Upper lobe of left lung (tissue), 4 donors: ENCODE results near the gene CCDC192.

Source experiments
- CTCF ChIP-seq, 6 experiments: fragments of 450-650 bp in 4 of 6; fragments of 200-600 bp in 2 of 6; sonication (generic) in 2 of 6; IDR thresholded peaks; one replicate each; pipeline ENCODE4 v1.5.1; 2016 to 2019; ENCODE audit warnings: antibody characterized with exemption in 6 of 6
- POLR2AphosphoS5 ChIP-seq, 2 donors: sonication (generic); formaldehyde crosslinking; IDR thresholded peaks; one replicate each; pipeline ENCODE4 v1.5.1; 2017; ENCODE audit warnings: antibody characterized with exemption in 2 of 2

DNA sequence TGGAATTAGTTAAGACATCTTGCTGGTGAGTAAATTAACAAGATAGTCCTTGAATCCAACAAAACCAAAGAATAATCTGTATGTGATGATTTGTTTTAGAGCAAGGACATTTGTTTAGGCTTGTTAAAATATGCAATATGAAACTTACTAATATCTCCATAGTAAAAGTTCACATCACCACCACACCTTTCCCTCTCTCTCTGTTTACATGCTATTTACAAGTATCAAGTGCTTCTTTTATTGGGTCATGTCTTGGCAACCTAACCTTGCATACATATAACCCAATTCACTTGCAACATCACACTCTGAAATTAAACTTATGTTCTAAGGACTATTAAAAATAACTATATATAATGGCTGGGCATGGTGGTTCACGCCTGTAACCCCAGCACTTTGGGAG, 161.3 kb downstream of the CCDC192 start:
- TF ChIP-seq CTCF (IDR thresholded peaks at IDR 0.05) (no peak), POLR2AphosphoS5 (IDR thresholded peaks at IDR 0.05) (no peak)
